Measurements from ENCODE around the gene PIGBOS1.
"Not testable (repeated sequence)": the region's sequence is repeated elsewhere in the genome, so short reads cannot be mapped to it uniquely, and the experiment has no call there.

Gene PIGBOS1

GRCh38 chr15:55318588-55319494 lies at the start of gene PIGBOS1, which contains the start of gene PIGB:
Gene PIGBOS1 (minus strand): TSS chr15:55319123. CDS start chr15:55317792, 1,331 bp downstream.
Gene PIGB (plus strand): TSS chr15:55319222. CDS start chr15:55319251, 29 bp downstream.
- DNase-seq (ENCODE audit: low read depth) = peak; percentile 57

- no peak for DNase-seq (ENCODE audit: low read depth)
Observed at GRCh38 chr15:55366981-55367380, 48.1 kb upstream of the PIGBOS1 start.

- DNase-seq (ENCODE audit: low read depth) = no peak
Observed at GRCh38 chr15:55362641-55363040, 43.7 kb upstream of the PIGBOS1 start.

GRCh38 chr15:55361048-55361447 lies 42.1 kb upstream of the PIGBOS1 start:
- DNase-seq (ENCODE audit: low read depth) = no peak

GRCh38 chr15:55360256-55360655 lies 41.3 kb upstream of the PIGBOS1 start:
- no peak for DNase-seq (ENCODE audit: low read depth)

- DNase-seq (ENCODE audit: low read depth) = no peak
Observed at GRCh38 chr15:55358471-55358870, 39.5 kb upstream of the PIGBOS1 start.

- no peak for DNase-seq (ENCODE audit: low read depth)
Observed at GRCh38 chr15:55357774-55358173, 38.9 kb upstream of the PIGBOS1 start.

- no peak for DNase-seq (ENCODE audit: low read depth)
Observed at GRCh38 chr15:55356985-55357585, 38.2 kb upstream of the PIGBOS1 start.

- no peak for DNase-seq (ENCODE audit: low read depth)
Observed at GRCh38 chr15:55353025-55353424, 34.1 kb upstream of the PIGBOS1 start.

GRCh38 chr15:55349282-55349681 lies 30.4 kb upstream of the PIGBOS1 start:
- DNase-seq (ENCODE audit: low read depth) = no peak

- no peak for DNase-seq (ENCODE audit: low read depth)
Observed at GRCh38 chr15:55348281-55348778, 29.4 kb upstream of the PIGBOS1 start.

- DNase-seq (ENCODE audit: low read depth) = no peak
Observed at GRCh38 chr15:55344206-55344605, 25.3 kb upstream of the PIGBOS1 start.

GRCh38 chr15:55343168-55343567 lies 24.2 kb upstream of the PIGBOS1 start:
- no peak for DNase-seq (ENCODE audit: low read depth)

- DNase-seq (ENCODE audit: low read depth) = no peak
Observed at GRCh38 chr15:55337160-55337559, 18.2 kb upstream of the PIGBOS1 start.

- no peak for DNase-seq (ENCODE audit: low read depth)
Observed at GRCh38 chr15:55334997-55335396, 16.1 kb upstream of the PIGBOS1 start.

GRCh38 chr15:55334371-55334770 lies 15.4 kb upstream of the PIGBOS1 start:
- no peak for DNase-seq (ENCODE audit: low read depth)

GRCh38 chr15:55327387-55327786 lies 8.5 kb upstream of the PIGBOS1 start:
- no peak for DNase-seq (ENCODE audit: low read depth)

GRCh38 chr15:55322467-55322866 lies 3.5 kb upstream of the PIGBOS1 start:
- no peak for DNase-seq (ENCODE audit: low read depth)

GRCh38 chr15:55320963-55321362 lies 2.0 kb upstream of the PIGBOS1 start:
- DNase-seq (ENCODE audit: low read depth) = no peak

GRCh38 chr15:55320238-55320550 lies 1.3 kb upstream of the PIGBOS1 start:
- no peak for DNase-seq (ENCODE audit: low read depth)

GRCh38 chr15:55319537-55320237 lies 764 bp upstream of the PIGBOS1 start:
- DNase-seq (ENCODE audit: low read depth) = no peak

- DNase-seq (ENCODE audit: low read depth) = not testable (repeated sequence)
Observed at GRCh38 chr15:55302801-55303200, 16.1 kb downstream of the PIGBOS1 start.

- DNase-seq (ENCODE audit: low read depth) = no peak
Observed at GRCh38 chr15:55297315-55297714, 21.6 kb downstream of the PIGBOS1 start.

Data from activated T-cell treated with anti-CD3 and anti-CD28 coated beads for 1 hour (primary cell).